Measurements from ENCODE around the gene RNF220. TPM values are rescaled to one million over a fixed set of nuclear protein-coding genes. Genes with fewer than 3 reads are reported as not detected.

Gene RNF220
- total RNA-seq, 1 donor from 2014 or later = 84.4 TPM

DNA sequence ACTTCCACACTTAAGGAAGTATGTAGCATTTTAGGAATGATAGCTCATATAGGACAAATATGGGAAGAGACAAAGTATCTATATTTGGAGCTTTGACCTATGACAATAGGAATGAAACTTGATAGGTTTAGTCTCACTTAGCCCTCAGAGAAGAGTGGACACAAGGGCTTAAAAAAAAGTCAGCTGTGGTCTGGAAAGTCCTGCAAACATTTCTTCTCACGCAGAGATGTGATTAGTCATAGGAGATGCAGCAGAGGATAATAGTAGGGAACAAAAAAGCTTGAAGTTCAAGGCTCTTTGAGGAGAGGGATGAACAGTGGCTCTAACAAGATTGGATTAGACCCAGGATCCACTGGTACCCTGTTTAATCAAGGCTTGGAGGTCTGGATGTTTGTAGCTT lies 14.8 kb upstream of the RNF220 start:
- TF ChIP-seq, protein P1, sequence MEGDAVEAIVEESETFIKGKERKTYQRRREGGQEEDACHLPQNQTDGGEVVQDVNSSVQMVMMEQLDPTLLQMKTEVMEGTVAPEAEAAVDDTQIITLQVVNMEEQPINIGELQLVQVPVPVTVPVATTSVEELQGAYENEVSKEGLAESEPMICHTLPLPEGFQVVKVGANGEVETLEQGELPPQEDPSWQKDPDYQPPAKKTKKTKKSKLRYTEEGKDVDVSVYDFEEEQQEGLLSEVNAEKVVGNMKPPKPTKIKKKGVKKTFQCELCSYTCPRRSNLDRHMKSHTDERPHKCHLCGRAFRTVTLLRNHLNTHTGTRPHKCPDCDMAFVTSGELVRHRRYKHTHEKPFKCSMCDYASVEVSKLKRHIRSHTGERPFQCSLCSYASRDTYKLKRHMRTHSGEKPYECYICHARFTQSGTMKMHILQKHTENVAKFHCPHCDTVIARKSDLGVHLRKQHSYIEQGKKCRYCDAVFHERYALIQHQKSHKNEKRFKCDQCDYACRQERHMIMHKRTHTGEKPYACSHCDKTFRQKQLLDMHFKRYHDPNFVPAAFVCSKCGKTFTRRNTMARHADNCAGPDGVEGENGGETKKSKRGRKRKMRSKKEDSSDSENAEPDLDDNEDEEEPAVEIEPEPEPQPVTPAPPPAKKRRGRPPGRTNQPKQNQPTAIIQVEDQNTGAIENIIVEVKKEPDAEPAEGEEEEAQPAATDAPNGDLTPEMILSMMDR (IDR thresholded peaks at IDR 0.05) = no peak
- peaks cover 20% of the 10 kb centered on the region for H3K27me3 Mint-ChIP-seq (ENCODE audit: unreplicated experiment)

DNA sequence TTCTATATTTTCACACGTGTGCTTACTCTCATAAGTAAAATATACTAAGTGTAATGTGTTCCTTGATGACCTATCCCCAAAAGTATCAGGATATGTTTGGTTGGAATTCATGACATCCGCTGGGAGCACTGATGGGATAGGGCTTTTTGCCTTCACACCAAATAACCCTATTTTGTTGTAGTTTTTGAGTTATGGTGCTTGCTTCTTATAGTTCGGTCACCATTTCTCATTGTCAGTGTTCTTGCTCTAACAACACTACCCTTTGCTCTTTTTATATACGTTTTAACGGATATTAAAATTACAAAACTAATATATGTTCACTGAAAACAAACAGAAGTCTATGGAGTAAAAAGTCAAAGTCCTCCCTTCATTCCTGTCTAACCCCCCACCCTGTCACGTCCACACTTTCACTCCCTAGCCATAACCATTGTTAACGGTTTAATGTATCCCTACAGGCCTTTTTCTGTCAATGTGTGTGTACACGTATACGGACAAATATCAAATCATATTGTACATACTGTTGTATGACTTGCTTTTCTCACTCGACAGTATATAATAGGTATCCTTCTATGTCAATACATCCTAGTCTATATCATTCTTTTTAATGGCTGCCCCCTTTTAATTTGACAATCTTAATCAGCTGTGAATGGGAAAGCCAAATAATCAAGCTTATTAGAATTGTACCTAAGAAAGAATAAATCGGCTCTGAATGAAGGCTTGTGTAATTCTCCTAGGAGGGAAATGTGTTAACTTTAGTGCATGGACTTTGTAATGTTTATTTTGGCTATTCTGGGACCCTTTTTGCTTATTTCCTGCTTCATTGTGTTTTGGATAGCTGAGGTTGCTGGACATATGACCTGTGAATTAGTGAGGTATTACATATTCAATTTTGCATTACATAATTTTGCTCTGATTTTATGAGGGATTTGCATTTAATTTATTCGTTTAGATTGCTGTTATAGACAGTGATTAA lies 3.5 kb upstream of the RNF220 start:
- TF ChIP-seq, protein P1 (IDR thresholded peaks at IDR 0.05) = no peak
- Mint-ChIP-seq H3K27me3 (ENCODE audit: unreplicated experiment) (peaks cover 74% of the 10 kb centered on the region), H3K4me3 (ENCODE audit: unreplicated experiment) (no peak overlapping the region), H3K4me1 (ENCODE audit: unreplicated experiment) (peaks cover 18% of the 10 kb centered on the region), H3K27ac (ENCODE audit: unreplicated experiment) (no peak overlapping the region), H3K9me3 (ENCODE audit: unreplicated experiment) (peaks cover 4% of the 10 kb centered on the region), H3K36me3 (ENCODE audit: unreplicated experiment) (peaks cover 2% of the 10 kb centered on the region)
- DNase-seq (ENCODE audit: extremely low spot score, unreplicated experiment) = no peak

More for the DNA sequence above, 14.8 kb upstream of the RNF220 start:
- Mint-ChIP-seq H3K4me1 (ENCODE audit: unreplicated experiment) (no peaks in the 10 kb centered on the region), H3K4me3 (ENCODE audit: unreplicated experiment) (no peak overlapping the region), H3K36me3 (ENCODE audit: unreplicated experiment) (no peaks in the 10 kb centered on the region), H3K27ac (ENCODE audit: unreplicated experiment) (no peak overlapping the region), H3K9me3 (ENCODE audit: unreplicated experiment) (no peaks in the 10 kb centered on the region)
- no peak for DNase-seq (ENCODE audit: extremely low spot score, unreplicated experiment)

DNA sequence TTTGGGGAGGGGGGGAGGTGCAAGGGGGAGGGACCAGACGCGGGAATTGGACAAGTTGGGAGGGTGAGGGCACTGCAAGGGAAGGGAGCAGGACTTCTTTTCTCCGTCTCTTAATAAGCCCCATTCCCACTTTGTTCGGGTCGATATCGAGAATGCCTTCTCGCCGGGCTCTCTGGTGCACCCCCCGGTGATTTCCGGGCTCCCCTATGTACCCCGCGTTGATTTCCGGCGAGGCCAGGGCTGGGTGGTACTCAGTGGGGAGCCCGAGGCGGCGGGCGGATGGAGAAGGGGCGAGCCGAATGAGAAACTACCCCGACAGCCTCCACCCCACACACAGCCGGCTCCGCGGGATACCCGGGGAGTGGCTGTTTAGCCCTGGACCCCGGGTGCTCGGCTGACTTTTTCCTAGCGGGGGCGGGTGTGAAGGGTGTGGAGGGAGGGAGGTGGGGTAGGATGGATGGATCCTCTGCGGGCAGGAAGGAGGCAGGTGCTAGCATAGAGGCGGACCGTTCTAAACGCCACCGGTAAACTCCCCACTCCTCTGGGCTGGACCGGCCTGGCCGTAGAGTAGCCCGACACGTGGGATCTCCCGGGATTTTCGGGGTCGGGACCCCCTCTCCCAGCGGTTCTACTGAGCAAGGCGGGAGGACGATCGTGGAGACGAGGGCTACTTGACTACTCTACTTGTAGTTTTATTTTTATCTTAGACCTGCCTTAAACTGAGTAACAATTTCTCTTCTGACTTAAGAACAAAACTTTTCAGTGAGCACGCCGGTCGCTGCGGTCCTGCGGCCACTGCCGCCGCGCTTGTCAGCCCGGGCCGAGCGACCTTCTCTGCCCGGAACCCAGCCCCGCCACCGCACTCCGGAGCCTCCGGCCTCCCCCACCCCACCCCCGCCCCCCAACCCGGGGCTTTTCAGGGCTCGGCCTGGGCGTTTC lies 1.0 kb downstream of the RNF220 start:
- Mint-ChIP-seq H3K4me3 (ENCODE audit: unreplicated experiment) (peak overlapping the region; percentile 81), H3K27ac (ENCODE audit: unreplicated experiment) (no peak overlapping the region), H3K9me3 (ENCODE audit: unreplicated experiment) (no peaks in the 10 kb centered on the region), H3K36me3 (ENCODE audit: unreplicated experiment) (no peaks in the 10 kb centered on the region), H3K4me1 (ENCODE audit: unreplicated experiment) (peaks cover 34% of the 10 kb centered on the region), H3K27me3 (ENCODE audit: unreplicated experiment) (peaks cover 39% of the 10 kb centered on the region)
- TF ChIP-seq, protein P1 (IDR thresholded peaks at IDR 0.05) = no peak
- DNase-seq (ENCODE audit: extremely low spot score, unreplicated experiment) = no peak

DNA sequence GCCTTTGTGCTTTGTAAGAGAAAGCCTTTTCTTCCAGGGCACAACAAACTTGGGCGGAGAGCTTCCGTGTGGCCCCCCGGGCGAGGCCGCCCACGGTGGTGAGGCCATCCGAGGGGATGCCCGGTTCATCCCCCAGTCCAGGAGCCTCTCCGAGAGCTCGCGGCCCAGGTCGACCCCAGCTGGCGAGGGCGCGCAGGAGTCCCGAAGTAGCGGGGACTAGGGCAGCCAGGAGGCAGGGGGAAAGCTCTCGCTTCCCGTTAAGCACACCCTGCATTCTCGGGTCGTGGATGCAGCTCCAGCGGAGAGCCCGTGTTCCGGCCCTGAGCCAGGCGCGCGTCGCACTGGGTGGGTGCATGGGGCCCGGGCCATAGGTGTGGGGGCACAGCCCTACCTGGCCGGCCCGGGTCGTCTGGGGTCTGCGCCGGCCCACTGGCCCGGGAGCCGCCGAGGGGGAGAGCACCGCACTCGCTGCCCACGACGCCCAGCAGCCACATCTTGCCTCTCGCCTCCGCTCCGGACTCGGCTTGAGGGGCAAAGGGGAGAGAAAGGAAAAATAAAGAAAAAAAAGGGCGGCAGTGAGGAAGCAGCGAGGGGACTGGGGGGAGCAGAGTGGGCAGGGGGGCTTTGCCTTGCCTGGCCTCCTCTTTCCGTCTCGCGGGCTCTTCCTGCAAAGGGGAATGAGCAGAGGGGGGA lies 1.8 kb downstream of the RNF220 start:
- H3K36me3 Mint-ChIP-seq (ENCODE audit: unreplicated experiment) = no peaks in the 10 kb centered on the region
- H3K4me1 Mint-ChIP-seq (ENCODE audit: unreplicated experiment) = peaks cover 34% of the 10 kb centered on the region
- TF ChIP-seq, protein P1 (IDR thresholded peaks at IDR 0.05) = no peak
- H3K27ac Mint-ChIP-seq (ENCODE audit: unreplicated experiment) = no peak overlapping the region
- DNase-seq (ENCODE audit: extremely low spot score, unreplicated experiment) = no peak
- no peaks in the 10 kb centered on the region for H3K9me3 Mint-ChIP-seq (ENCODE audit: unreplicated experiment)
- peaks cover 31% of the 10 kb centered on the region for H3K27me3 Mint-ChIP-seq (ENCODE audit: unreplicated experiment)
- peak overlapping the region; percentile 10 for H3K4me3 Mint-ChIP-seq (ENCODE audit: unreplicated experiment)

Measured in osteocyte (in vitro differentiated cells).